Mucosa of rectum (tissue), 2 donors: Measurements from ENCODE around the gene ZSCAN10.

Source experiments
- H3K27ac ChIP-seq, 2 donors: one replicate each; pipeline ENCODE4 v1.7.0; 2013; ENCODE audit warnings: inconsistent platforms in 2 of 2, low read depth in 2 of 2, low read length in 2 of 2
- H3K27me3 ChIP-seq, 2 donors: one replicate each; pipeline ENCODE4 v1.7.0; 2013; ENCODE audit warnings: low read length in 2 of 2; ENCODE audit not compliant: control insufficient read depth in 2 of 2, insufficient read depth in 2 of 2
- H3K36me3 ChIP-seq, 2 donors: one replicate each; pipeline ENCODE4 v1.7.0; 2013; ENCODE audit warnings: low read length in 2 of 2; ENCODE audit not compliant: control insufficient read depth in 2 of 2, insufficient read depth in 2 of 2
- H3K4me1 ChIP-seq, 2 donors: one replicate each; pipeline ENCODE4 v1.7.0; 2013; ENCODE audit warnings: low read length in 2 of 2, mild to moderate bottlenecking in 1 of 2; ENCODE audit not compliant: control insufficient read depth in 2 of 2, insufficient read depth in 2 of 2
- H3K4me3 ChIP-seq, 2 donors: one replicate each; pipeline ENCODE4 v1.7.0; 2013; ENCODE audit warnings: low read length in 2 of 2
- H3K9ac ChIP-seq, 2 donors: one replicate each; pipeline ENCODE4 v1.7.0; 2013; ENCODE audit warnings: low read length in 2 of 2, low read depth in 1 of 2, mild to moderate bottlenecking in 1 of 2
- H3K9me3 ChIP-seq, 2 donors: one replicate each; pipeline ENCODE4 v1.7.0; 2013; ENCODE audit warnings: low read length in 2 of 2; ENCODE audit not compliant: control insufficient read depth in 2 of 2
- donor health status: healthy.
- donor health status: Normal muscosa, but diverticular disease.

Gene ZSCAN10

GRCh38 chr16:3063625-3064386 is 35.3 kb downstream of the ZSCAN10 start:
- H3K27ac ChIP-seq: peak overlapping the region; percentile 56 to 68
- H3K4me1 ChIP-seq: peaks cover 29 to 43% of the 10 kb centered on the region in 2 donors
- H3K27me3 ChIP-seq: no peaks in the 10 kb centered on the region
- no peaks in the 10 kb centered on the region for H3K9me3 ChIP-seq
- no peak overlapping the region for H3K9ac ChIP-seq
- no peaks in the 10 kb centered on the region for H3K36me3 ChIP-seq
- H3K4me3 ChIP-seq: no peak overlapping the region

- H3K4me1 ChIP-seq: peaks cover 30 to 50% of the 10 kb centered on the region in 2 donors
- H3K4me3 ChIP-seq: no peak overlapping the region
- H3K9ac ChIP-seq: no peak overlapping the region
- H3K9me3 ChIP-seq: no peaks in the 10 kb centered on the region
- peak overlapping the region; percentile 27 to 74 for H3K27ac ChIP-seq
- H3K36me3 ChIP-seq: no peaks in the 10 kb centered on the region
- no peaks in the 10 kb centered on the region for H3K27me3 ChIP-seq
These were observed 36.5 kb downstream of the ZSCAN10 start for GRCh38 chr16:3062553-3062952.

GRCh38 chr16:3060339-3061127 is 38.6 kb downstream of the ZSCAN10 start:
- Histone ChIP-seq H3K4me1 (peaks cover 21 to 43% of the 10 kb centered on the region in 2 donors), H3K36me3 (no peaks in the 10 kb centered on the region), H3K9me3 (no peaks in the 10 kb centered on the region), H3K27ac (peak overlapping the region in 1 of 2 donors; percentile 83), H3K27me3 (no peaks in the 10 kb centered on the region), H3K4me3 (no peak overlapping the region), H3K9ac (peak overlapping the region in 1 of 2 donors; percentile 17)

GRCh38 chr16:3059723-3060242 is 39.3 kb downstream of the ZSCAN10 start:
- Histone ChIP-seq H3K27me3 (no peaks in the 10 kb centered on the region), H3K36me3 (no peaks in the 10 kb centered on the region), H3K27ac (peak overlapping the region; percentile 83 to 93), H3K4me1 (peaks cover 14 to 36% of the 10 kb centered on the region in 2 donors), H3K4me3 (peak overlapping the region; percentile 75 to 86), H3K9ac (peak overlapping the region; percentile 83 to 87), H3K9me3 (no peaks in the 10 kb centered on the region)

- Histone ChIP-seq H3K4me1 (peaks cover 12 to 31% of the 10 kb centered on the region in 2 donors), H3K36me3 (no peaks in the 10 kb centered on the region), H3K27me3 (no peaks in the 10 kb centered on the region), H3K4me3 (peak overlapping the region; percentile 75 to 86), H3K9ac (peak overlapping the region; percentile 83 to 87), H3K27ac (peak overlapping the region; percentile 83 to 93), H3K9me3 (no peaks in the 10 kb centered on the region)
These were observed 39.9 kb downstream of the ZSCAN10 start for GRCh38 chr16:3059041-3059722.

GRCh38 chr16:3058139-3059030 is 40.7 kb downstream of the ZSCAN10 start:
- Histone ChIP-seq H3K9ac (peak overlapping the region; percentile 72 to 87), H3K4me3 (peak overlapping the region; percentile 73 to 86), H3K36me3 (no peaks in the 10 kb centered on the region), H3K4me1 (peaks cover 12 to 26% of the 10 kb centered on the region in 2 donors), H3K9me3 (no peaks in the 10 kb centered on the region), H3K27me3 (no peaks in the 10 kb centered on the region), H3K27ac (peak overlapping the region; percentile 83 to 93)

- Histone ChIP-seq H3K36me3 (no peaks in the 10 kb centered on the region), H3K4me3 (peak overlapping the region in 1 of 2 donors; percentile 13), H3K9ac (peak overlapping the region in 1 of 2 donors; percentile 54), H3K9me3 (no peaks in the 10 kb centered on the region), H3K27me3 (no peaks in the 10 kb centered on the region), H3K4me1 (peaks cover 12 to 20% of the 10 kb centered on the region in 2 donors), H3K27ac (no peak overlapping the region)
These were observed 41.6 kb downstream of the ZSCAN10 start for GRCh38 chr16:3057181-3058138.

- no peaks in the 10 kb centered on the region for H3K36me3 ChIP-seq
- no peaks in the 10 kb centered on the region for H3K9me3 ChIP-seq
- H3K9ac ChIP-seq: no peak overlapping the region
- H3K4me1 ChIP-seq: peaks cover 12 to 20% of the 10 kb centered on the region in 2 donors
- H3K27me3 ChIP-seq: no peaks in the 10 kb centered on the region
- H3K27ac ChIP-seq: no peak overlapping the region
- no peak overlapping the region for H3K4me3 ChIP-seq
These were observed 42.5 kb downstream of the ZSCAN10 start for GRCh38 chr16:3056336-3057180.
